GM12801 (cell line): ENCODE measurements around the gene TFF2.

Experiments
- TF ChIP-seq, protein P1 (sequence below): IDR thresholded peaks from one replicate; pipeline ENCODE4 v1.5.1; 2011; ENCODE audit warnings: control low read depth; ENCODE audit not compliant: insufficient read length; ENCODE audit errors: extremely low read depth

Gene TFF2

DNA sequence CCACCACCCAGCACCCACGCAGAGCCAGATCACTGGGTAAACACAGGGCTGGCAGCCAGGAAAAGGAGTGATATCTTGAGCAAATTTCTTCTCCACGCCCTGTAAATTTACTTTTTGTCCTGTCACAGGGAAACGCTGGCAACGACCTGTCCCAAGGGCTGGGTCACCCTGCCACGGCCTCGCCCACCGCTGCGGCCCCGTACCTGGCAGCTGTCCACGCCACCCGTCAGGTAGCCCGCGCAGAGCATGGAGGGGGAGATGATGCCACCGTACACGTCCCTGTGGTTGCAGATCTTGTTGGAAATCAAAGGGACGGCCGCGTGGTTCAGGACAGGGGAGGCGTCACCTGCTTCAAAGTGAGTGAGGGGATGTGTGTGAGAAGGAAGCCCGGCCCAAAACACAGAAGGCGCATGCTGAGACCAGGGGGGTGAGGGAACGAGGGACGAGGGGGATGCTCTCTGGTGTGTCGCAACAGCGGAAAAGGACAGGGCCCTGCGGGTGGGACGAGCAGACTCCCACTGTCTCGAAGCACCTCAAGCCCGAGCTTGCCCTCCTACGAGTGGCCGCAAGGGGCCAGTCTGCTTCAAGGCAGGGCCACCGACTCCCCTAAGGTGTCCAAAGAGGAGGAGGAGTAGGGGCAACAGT, 25.7 kb upstream of the TFF2 start:
- TF ChIP-seq, protein P1, sequence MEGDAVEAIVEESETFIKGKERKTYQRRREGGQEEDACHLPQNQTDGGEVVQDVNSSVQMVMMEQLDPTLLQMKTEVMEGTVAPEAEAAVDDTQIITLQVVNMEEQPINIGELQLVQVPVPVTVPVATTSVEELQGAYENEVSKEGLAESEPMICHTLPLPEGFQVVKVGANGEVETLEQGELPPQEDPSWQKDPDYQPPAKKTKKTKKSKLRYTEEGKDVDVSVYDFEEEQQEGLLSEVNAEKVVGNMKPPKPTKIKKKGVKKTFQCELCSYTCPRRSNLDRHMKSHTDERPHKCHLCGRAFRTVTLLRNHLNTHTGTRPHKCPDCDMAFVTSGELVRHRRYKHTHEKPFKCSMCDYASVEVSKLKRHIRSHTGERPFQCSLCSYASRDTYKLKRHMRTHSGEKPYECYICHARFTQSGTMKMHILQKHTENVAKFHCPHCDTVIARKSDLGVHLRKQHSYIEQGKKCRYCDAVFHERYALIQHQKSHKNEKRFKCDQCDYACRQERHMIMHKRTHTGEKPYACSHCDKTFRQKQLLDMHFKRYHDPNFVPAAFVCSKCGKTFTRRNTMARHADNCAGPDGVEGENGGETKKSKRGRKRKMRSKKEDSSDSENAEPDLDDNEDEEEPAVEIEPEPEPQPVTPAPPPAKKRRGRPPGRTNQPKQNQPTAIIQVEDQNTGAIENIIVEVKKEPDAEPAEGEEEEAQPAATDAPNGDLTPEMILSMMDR = no peak

DNA sequence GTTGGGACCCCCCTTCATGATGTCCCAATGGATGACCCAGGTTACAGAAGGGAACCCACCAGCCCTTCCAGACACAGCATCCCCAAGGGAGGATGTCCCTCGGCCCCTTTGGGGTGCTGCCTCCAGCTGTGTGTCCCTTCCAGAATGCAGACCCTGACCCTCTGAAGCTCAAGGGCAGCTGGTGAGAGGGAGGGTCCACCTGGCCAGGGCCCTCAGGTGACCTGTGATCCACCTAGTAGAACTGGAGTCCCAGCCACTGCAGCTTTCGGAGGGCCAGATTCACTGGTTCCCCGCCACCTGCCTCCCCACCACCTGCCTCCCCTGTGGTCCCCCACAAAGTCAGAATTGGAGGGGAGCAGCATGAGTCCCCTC, 25.2 kb upstream of the TFF2 start:
- TF ChIP-seq, protein P1 = no peak

DNA sequence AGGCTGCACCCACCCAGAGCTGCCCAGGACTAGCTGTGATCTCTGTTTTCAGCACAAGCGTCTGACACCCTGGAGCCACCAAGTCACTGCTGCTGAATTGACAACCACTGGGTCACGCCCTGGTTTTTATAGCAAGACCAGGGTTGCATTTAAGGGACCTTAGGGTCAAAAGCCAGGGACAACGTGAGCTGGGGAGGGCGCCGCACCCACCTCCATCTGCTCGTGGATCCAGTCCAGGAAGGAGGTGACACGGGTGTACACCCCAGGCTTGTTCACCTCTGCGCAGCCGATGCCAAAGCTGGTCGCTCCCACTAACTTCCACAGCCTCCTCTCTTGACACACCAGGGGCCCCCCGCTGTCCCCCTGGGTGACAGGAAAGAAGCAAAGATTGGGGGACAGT, 24.7 kb upstream of the TFF2 start:
- TF ChIP-seq, protein P1 = no peak

DNA sequence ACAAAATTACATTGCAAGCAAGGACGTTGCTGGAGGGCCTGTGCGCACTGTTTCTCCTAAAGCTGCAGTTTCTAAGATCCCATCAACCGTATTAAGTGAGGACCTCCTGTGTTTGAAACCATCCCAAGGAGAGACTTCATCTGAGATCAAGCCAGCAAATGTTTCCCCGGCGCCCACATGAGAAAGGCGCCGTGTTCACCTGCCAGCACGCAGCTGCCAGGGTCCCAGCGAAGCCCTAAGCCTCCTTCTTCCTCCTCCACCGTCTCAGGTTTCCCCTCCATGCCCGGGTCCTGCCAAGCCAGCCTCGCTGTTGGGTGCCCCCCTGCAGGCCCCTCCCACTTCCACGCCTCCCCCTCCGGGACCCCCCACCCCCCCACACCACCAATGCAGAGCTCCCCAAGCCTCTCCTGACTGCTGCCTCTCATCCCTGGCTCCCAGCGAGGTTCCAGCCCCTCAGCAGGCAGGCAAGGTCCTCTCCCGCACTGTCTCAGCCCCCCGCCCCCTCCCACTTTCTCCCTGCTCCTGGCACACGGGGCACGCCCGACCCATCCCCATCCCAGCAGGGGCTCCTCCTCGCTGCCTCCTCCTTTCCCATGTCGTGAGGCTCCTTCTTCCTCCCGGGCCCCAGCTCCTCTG, 24.2 kb upstream of the TFF2 start:
- TF ChIP-seq, protein P1 = no peak

DNA sequence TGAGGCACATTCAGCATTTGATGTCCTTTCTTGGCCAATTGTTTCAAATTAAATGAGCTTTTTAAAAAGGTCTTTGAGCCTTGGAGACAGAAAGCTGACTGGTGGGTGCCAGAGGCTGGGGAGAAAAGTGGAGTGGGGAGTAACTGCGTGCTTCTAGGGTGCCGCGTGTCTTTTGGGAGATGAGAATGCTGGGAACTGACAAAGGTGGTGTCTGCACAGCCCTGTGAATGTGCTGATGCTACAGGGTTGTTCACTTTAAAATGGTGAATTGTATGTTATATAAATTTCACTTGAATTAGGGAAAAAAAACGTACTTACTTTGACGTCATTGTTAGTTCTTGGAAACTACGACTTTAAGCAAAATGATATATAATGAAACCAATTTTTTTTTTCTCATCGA, 23.7 kb upstream of the TFF2 start:
- TF ChIP-seq, protein P1 = no peak

DNA sequence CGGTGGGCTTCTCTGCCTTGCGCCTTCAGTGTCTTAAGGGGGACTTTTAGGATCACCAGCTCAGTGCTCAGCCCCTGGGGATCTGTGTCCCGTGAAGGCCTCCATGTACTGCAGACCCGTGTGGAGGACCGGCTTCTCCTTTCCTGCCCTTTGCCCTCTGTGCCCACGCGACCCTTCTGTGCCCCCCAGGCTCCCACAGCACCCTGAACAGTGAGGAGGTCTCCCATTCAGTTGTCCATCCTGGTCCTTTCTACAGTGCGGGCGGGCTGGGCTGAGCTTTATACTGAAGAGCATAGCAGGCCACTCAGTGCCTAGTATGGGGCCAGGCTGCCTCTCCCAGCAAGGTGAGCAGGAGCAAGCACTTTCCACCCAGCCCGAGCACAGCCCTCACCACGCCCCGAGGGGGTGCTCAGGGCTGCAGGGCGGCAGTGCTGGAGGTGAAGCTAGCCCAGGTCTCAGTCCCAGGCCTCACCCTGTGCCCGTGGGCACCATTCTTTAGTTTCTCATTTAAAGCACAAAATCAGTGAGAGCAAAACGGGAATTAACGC, 23.2 kb upstream of the TFF2 start:
- TF ChIP-seq, protein P1 = no peak

DNA sequence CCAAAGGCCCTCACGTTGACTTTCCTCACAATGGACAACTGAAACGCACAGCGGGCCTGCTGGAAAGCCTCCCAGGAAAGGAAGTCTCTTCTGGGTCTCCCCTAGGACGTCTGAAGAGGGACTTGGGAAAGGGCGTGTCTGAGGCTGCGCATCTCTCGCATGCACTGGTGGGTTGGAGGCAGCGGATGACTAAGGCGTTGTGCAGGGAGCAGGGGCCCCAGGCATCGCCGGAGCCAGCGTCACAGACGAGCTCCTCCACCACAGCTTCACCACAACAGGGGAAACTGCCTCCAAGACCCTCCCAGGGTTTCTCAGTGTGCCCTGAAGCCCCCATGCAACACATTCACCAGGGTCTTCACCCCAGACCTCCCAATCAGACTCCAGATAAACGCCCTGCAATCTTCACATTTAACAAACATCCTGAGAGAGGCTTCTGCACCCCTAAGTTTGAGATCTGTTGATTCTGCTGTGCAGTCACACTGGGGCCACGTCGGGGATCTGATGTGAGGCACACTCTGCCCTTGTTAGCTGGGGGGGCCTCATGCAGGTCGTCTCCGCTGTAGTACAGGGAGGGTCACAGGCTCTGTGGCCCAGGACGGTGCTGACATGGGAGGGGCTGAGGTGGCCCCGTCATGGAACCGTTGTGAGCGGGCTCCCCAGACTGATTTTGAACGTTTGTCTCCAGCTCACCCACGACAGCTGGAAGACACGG, 22.6 kb upstream of the TFF2 start:
- TF ChIP-seq, protein P1 = no peak
